Measurements from ENCODE around the gene BLOC1S4. TPM values are rescaled to one million over a fixed set of nuclear protein-coding genes. Genes with fewer than 3 reads are reported as not detected.

BLOC1S4 gene
- total RNA-seq, 6 donors from 2014 or later, result 11.5 to 26.8 (median 15.3) TPM

DNA sequence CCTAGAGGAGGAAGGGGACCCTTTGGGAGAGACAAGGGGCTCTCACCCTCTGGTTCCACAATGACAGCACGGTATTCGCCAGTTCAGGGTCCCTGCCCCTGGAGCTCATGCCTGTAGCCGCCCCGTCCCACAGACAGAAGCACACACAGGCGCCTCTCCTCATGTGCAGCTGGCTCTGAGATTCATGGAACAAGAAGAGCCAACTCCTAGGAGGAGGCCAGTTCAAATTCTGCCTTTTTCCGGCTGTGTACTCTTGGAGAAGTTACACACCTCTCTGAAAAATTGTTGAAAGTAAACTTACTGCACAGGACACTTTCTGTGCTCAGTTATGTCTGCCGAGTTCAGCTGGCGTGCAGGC is 15.3 kb downstream of the BLOC1S4 start:
- no peak for ATAC-seq (ENCODE audit: low FRiP score in 2 of 2)
- H3K36me3 ChIP-seq, result no peaks in the 10 kb centered on the region
- no peak for DNase-seq
- H3K27ac ChIP-seq, result no peak overlapping the region
- 80 to 88% methylated on average over 3 to 8 of the region's 8 CpGs for WGBS, 2 donors
- H3K4me3 ChIP-seq, result no peak overlapping the region
- TF ChIP-seq POLR2A (IDR thresholded peaks at IDR 0.05) (no peak), POLR2AphosphoS5 (IDR thresholded peaks at IDR 0.05) (no peak), EP300 (IDR thresholded peaks at IDR 0.05) (no peak)
- TF ChIP-seq, protein P1, sequence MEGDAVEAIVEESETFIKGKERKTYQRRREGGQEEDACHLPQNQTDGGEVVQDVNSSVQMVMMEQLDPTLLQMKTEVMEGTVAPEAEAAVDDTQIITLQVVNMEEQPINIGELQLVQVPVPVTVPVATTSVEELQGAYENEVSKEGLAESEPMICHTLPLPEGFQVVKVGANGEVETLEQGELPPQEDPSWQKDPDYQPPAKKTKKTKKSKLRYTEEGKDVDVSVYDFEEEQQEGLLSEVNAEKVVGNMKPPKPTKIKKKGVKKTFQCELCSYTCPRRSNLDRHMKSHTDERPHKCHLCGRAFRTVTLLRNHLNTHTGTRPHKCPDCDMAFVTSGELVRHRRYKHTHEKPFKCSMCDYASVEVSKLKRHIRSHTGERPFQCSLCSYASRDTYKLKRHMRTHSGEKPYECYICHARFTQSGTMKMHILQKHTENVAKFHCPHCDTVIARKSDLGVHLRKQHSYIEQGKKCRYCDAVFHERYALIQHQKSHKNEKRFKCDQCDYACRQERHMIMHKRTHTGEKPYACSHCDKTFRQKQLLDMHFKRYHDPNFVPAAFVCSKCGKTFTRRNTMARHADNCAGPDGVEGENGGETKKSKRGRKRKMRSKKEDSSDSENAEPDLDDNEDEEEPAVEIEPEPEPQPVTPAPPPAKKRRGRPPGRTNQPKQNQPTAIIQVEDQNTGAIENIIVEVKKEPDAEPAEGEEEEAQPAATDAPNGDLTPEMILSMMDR (IDR thresholded peaks at IDR 0.05), result no peak
- no peaks in the 10 kb centered on the region for H3K9me3 ChIP-seq
- peaks cover 4 to 11% (median 7%) of the 10 kb centered on the region in 4 donors for H3K4me1 ChIP-seq
- no peaks in the 10 kb centered on the region for H3K27me3 ChIP-seq

DNA sequence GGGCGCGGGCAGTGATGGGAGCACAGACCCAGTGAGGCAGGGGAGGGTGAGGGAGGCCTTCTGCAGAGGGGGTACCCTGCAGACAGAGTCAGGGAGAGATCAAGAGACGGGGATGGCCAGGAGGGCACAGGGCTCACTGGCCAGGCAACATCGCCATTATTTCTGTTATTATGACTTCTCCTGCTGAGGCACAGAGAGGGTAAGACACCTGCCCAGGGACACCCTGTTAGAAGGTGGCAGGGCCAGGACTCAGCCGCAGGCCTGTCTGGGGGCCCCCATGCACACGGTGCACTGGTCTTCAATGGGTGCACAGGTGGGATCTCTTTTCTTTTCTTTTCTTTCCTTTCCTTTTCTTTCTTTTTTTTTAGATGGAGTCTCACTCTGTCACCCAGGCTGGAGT is 15.8 kb downstream of the BLOC1S4 start:
- Histone ChIP-seq H3K27ac (peak overlapping the region in 1 of 4 donors; percentile 53), H3K36me3 (no peaks in the 10 kb centered on the region), H3K27me3 (no peaks in the 10 kb centered on the region), H3K9me3 (no peaks in the 10 kb centered on the region), H3K4me3 (no peak overlapping the region), H3K4me1 (peaks cover 4 to 11% (median 7%) of the 10 kb centered on the region in 4 donors)
- ATAC-seq (ENCODE audit: low FRiP score in 2 of 2) (peak in 1 of 2 donors; percentile 7), DNase-seq (peak in 1 of 2 donors; percentile 48)
- TF ChIP-seq POLR2AphosphoS5 (IDR thresholded peaks at IDR 0.05), result no peak
- TF ChIP-seq, protein P1 (IDR thresholded peaks at IDR 0.05), result no peak
- TF ChIP-seq POLR2A (IDR thresholded peaks at IDR 0.05), result no peak
- no peak for TF ChIP-seq EP300 (IDR thresholded peaks at IDR 0.05)
- 90 to 92% methylated on average over 6 of the region's 6 CpGs for WGBS, 2 donors

DNA sequence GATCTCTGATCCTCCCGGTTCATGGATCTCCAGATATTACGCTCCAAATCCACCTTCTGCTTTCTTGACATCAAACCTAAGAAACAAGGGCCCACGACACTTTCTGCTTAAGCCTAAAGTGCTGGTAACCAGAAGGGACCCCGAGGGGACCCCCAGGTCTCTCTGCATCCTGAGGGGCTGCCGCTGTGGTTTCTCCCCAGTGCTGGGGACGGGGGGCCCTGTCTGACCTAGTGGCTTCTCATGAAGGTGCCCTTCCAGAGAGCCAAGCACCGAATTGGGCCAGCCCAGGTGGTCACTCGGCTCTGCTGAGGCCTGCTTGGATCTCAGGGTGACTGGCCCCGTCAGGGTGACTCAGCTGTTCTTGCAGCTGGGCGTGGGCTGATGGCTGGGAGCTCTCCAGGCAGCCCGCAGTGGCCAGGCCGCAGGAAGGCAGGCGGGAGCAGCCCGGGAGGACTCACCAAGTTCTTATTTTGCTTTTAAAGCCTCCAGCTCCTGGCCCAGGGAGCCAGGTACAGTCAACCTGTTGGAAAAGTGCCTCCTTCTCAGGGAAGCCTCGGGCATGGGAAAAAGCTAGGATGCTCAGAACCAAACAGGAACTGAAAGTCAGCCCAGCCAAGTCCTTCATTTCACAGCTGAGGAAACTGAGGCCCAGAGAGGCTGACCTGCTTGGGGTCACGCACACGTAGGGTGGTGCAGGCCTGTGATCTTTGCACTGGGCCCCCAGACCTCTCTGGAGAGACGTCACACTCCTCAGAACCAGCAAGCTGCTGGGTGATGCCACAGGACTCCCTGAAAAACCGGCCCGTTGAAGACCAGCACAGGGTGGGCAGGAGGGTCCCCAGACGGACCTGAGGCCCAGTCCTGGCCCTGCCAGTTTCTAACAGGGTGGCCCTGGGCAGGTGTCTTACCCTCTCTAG is 16.7 kb downstream of the BLOC1S4 start:
- no peaks in the 10 kb centered on the region for H3K27me3 ChIP-seq
- H3K4me3 ChIP-seq, result no peak overlapping the region
- peaks cover 4 to 11% (median 7%) of the 10 kb centered on the region in 4 donors for H3K4me1 ChIP-seq
- H3K36me3 ChIP-seq, result no peaks in the 10 kb centered on the region
- DNase-seq, result peak; percentile 86
- TF ChIP-seq POLR2AphosphoS5 (IDR thresholded peaks at IDR 0.05) (peak in 1 of 2 donors; percentile 43), EP300 (IDR thresholded peaks at IDR 0.05) (no peak), POLR2A (IDR thresholded peaks at IDR 0.05) (peak in 1 of 4 donors; percentile 28)
- TF ChIP-seq, protein P1 (IDR thresholded peaks at IDR 0.05), result no peak
- H3K9me3 ChIP-seq, result no peaks in the 10 kb centered on the region
- WGBS, 2 donors, result 67 to 88% methylated on average over 8 to 21 of the region's 21 CpGs
- H3K27ac ChIP-seq, result peak overlapping the region in 2 of 4 donors; percentile 36 to 53
- ATAC-seq (ENCODE audit: low FRiP score in 2 of 2), result peak; percentile 75 to 95

DNA sequence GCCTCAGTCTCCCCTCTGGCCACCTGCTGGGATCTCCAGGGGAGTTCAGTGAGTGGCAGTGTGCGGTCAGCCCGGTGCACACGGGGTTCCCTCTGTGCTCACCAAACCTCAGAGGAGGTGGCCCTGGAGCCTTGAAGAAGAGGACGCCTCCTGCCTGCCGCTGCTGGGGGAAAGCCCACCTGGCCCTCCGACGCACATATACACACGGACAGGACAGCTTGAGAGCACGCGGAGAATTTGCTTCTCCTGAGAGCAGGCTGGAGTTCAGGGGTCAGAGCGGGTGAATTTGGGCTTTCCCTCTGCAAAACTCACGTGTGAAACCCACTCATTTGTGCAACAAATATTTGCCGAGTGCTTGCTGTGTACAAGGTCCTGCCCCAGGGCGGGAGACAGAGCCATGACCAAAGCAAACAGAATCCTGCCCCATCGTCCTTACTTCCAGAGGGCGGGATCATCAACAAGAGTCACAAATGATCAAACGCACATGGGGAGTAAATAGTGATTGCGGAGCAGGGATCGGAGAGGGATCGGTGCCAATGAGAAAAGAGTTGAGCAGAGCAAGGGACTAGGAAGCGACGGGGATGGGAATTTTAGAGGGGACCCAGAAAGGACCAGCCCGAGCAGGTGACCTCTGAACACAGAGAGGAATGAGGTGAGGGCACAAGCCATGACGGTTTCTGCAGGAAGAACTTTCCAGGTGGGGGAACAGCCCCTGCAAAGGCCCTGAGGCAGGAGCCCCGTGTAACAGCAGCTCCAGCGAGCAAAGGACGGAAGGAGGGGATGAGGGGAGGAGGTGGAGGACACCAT is 17.6 kb downstream of the BLOC1S4 start:
- peak overlapping the region in 2 of 4 donors; percentile 3 to 53 for H3K27ac ChIP-seq
- no peaks in the 10 kb centered on the region for H3K9me3 ChIP-seq
- H3K36me3 ChIP-seq, result no peaks in the 10 kb centered on the region
- TF ChIP-seq POLR2AphosphoS5 (IDR thresholded peaks at IDR 0.05), result no peak
- TF ChIP-seq, protein P1 (IDR thresholded peaks at IDR 0.05), result no peak
- no peak for TF ChIP-seq EP300 (IDR thresholded peaks at IDR 0.05)
- no peak for TF ChIP-seq POLR2A (IDR thresholded peaks at IDR 0.05)
- no peak for ATAC-seq (ENCODE audit: low FRiP score in 2 of 2)
- peaks cover 4 to 11% (median 7%) of the 10 kb centered on the region in 4 donors for H3K4me1 ChIP-seq
- no peak overlapping the region for H3K4me3 ChIP-seq
- no peaks in the 10 kb centered on the region for H3K27me3 ChIP-seq
- WGBS, 2 donors, result 81 to 82% methylated on average over 27 of the region's 27 CpGs
- DNase-seq, result peak in 1 of 2 donors; percentile 52

All from upper lobe of left lung (tissue), 6 donors.